GM19043 (cell line): ENCODE measurements around the gene AKR1C3.
"Not testable (repeated sequence)": the region's sequence is repeated elsewhere in the genome, so short reads cannot be mapped to it uniquely, and the experiment has no call there.

Experiments
- ATAC-seq: cut with Tn5 transposase; IDR thresholded peaks from one replicate; pipeline ENCODE4 v1.9.1; 2021; ENCODE audit warnings: low read depth; ENCODE audit not compliant: unreplicated experiment

The AKR1C3 gene

DNA sequence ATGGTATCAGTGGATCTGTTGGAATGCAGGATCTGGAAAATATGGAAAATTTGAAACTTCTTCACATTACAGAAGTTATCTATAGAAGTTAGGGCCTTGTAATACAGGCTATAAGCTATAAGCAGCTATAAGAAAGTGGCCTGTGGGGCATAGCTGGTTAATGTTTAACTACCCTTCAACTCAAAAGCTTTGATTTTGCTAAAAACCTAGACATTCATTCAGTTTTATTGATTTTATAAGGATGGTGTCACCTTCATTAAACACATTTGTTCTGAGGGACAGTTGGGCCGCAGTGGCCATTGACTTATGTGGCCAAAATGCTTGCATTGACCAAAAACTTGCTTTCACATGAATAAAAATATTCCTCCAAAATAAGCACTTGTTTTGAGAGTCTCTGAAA is 13.1 kb upstream of the AKR1C3 start:
- no peak for ATAC-seq

DNA sequence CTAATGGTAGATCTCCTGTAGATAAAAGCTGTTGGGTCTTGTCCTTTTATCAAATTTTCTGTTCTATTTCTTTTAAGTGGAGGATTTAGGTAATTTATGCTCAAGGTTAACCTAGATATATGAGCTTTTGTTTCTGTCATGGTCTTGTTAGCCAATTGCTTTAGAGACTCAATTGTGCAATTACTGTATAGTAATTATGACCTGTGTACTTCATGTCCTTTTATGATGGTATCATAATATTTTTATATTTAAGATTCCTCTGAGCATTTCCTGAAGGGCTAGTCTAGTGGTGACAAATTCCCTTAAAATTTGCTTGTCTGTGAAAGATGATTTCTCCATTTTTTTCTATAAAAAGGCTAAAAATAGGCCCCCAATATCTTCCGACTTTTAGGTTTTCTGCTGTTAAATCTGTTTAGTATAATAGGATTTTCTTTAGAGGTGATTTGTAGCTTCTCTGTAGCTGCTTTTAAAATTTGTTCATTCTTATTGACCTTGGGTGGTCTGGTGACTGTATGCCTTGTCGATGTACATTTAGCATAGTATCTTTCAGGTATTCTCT is 5.4 kb upstream of the AKR1C3 start:
- no peak for ATAC-seq

DNA sequence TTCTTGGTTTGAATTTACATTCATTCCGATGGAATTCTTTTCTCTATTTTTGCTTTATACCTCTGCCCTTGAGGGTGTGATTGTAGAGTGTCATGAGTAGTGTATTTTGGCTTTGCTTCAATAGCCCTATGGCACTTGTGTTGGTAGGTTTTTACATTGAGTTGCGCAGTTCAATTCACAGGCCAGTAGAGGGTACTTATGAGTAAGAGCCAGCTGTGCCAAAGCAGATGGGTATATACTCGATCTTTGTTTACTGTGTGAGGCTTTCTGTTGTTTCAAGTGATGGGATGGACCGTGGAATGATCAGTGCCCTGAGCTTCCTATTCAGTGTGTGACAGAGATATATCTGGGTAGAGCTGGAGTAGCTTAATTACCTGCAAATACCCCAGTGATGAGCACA is 4.3 kb upstream of the AKR1C3 start:
- no peak for ATAC-seq

DNA sequence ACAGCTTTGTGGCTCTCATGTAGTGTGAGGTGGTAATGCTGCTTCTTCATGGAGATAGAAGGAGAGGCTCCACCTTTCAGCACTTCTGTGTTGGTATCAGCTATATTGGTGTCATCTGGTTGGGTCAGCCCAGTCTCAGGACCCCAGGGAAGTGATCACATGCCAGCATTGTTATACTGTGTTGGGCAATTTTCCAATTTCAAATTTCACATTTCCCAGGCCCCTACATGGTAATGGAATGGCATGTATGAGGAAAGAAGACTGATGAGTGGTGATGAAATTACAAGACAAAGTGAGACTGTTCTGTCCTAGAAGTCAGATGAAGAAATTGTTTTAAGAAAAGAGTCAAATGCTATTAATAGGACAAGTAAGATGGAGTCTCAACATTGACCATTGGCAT is 3.7 kb upstream of the AKR1C3 start:
- ATAC-seq: no peak

- no peak for ATAC-seq
Observed at GRCh38 chr10:5091196-5091595, 3.0 kb upstream of the AKR1C3 start.

DNA sequence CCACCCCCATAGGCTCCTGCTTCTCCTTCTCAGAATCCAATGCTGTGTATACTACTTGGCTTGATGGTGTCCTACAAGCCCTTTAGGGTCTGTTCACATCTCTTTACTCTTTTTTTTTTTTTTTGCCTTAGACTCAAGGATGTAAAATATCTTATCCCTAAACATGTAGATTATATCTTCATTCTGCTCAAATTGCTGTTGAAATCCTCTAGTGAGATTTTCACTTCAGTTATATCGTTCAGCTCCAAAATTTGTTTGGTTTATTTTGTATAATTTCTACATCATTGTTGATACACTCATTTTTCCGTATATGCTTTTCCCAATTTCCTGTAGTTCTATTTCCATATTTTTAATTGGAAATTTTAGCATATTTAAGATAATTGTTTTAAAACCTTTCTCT is 1.8 kb upstream of the AKR1C3 start:
- no peak for ATAC-seq

DNA sequence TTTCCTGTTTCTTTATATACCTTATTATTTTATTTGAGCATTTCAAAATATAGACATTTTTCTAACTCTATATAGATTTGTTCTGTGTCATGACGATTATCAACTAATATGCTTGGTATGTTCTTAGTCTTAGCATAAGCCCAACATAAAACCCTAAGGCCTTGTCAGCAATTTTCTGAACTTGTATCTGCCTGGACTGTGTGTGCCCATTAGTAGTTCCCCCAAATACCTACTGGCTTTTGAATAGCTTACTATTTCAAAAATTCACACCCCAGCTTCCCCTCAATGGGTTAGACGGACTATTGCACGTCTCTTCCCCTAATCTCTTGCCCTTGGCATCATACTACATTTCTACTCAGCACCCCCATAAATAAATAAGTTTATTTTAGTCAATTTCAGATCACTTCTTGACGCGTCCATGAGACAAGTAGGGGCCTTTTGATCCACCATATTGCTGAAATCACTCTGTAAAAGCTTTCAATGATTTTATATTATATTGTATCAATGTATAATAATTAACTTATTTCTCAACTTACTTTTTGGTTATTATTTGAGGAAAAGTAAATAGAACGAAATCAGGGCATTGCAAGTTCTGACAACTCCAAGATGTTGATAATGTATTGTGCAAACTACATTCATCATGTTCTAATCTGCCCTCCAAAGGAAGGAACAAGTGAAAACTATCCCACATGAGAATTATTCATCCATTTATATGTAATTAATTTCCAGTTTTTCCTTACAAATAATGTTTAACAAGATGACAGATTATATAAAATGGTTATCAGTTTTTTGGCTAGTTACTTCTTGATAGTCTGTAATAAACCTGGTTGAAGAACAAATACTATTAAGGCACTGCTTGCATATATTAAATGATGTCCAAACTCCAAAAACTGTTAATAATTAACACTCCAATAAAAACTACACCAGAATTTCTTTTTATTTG is 1.1 kb upstream of the AKR1C3 start:
- ATAC-seq: no peak

GRCh38 chr10:5095687-5096086 is 1.5 kb downstream of the AKR1C3 start:
- ATAC-seq: no peak

DNA sequence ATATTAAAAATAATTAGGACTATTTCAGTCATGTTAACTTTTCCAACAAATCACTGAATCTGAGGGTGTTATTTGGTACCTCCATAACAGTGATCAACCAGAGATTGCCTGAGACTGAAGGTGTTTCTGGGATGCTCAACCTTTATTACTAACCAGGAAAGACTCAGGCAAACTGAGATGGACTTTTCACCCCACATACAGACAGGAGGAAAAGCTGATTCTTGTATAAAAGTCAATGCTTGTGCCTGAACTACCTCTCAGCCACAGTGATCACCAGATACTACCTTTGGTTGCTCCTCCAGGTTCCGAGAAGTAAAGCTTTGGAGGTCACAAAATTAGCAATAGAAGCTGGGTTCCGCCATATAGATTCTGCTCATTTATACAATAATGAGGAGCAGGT is 1.9 kb downstream of the AKR1C3 start:
- ATAC-seq: no peak

- ATAC-seq: not testable (repeated sequence)
Observed at GRCh38 chr10:5102479-5102878, 8.3 kb downstream of the AKR1C3 start.

GRCh38 chr10:5103481-5103880 is 9.3 kb downstream of the AKR1C3 start:
- ATAC-seq: no peak

DNA sequence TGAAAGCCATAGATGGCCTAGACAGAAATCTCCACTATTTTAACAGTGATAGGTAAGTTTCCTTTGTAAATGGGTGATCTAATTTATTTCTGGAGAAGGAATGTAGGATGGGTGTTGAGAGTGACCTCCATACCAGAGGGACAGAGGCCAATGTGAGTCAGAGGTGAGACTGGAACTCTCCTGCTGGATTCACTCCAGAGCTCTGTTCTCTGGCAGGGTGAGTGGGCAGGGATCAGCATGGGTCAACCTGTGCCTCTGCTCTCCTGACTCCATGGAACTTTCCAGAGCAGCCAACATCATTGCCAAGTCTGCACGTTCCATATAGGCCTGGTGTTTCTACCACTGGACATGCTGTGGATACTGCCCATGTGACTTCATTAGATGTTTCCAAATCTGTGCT is 11.4 kb downstream of the AKR1C3 start:
- ATAC-seq: no peak

DNA sequence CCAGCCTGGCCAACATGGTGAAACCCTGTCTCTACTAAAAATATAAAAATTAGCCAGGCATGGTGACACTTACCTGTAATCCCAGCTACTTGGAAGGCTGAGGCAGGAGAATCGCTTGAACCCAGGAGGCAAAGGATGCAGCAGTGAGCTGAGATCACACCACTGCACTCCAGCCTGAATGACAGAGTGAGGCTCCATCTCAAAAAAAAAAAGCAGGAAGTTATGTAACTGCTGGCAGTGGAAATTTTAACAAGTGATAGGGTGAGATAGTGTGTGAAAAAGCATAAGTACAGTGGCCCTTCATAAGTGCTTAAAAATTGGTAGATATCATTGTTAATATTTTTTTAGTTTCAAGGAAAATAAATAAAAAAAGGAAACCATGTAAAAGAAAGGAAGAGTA is 12.3 kb downstream of the AKR1C3 start:
- ATAC-seq: no peak

DNA sequence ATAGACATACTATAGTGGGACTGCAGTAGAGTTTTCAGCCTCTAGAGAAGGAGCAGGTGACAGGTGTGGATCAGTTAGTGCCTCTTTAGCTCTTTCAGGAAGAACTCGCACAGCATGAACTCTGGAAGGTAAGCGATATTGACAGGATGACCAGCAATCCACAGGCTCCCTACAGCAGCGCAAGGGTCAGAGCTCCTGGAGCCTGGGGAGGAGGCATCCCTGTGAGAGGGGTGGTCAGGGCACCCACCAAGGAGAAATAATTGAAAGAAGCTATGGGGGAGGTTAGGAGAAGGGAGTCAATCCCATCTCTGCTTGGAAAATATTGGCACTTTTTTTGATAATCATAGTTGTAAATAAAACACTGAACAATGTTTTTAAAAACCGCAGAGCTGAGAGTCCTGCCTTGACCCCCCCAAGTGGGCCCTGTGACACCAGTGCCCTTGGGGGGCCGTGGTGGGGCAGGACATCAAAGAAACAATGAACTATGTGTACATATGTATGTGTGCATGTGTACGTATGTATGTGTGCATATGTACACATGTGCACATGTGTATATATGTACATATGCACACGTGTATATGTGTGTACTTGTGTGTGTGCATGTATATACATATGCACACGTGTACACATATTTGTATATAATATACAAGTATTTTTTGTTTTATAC is 13.8 kb downstream of the AKR1C3 start:
- ATAC-seq: no peak

DNA sequence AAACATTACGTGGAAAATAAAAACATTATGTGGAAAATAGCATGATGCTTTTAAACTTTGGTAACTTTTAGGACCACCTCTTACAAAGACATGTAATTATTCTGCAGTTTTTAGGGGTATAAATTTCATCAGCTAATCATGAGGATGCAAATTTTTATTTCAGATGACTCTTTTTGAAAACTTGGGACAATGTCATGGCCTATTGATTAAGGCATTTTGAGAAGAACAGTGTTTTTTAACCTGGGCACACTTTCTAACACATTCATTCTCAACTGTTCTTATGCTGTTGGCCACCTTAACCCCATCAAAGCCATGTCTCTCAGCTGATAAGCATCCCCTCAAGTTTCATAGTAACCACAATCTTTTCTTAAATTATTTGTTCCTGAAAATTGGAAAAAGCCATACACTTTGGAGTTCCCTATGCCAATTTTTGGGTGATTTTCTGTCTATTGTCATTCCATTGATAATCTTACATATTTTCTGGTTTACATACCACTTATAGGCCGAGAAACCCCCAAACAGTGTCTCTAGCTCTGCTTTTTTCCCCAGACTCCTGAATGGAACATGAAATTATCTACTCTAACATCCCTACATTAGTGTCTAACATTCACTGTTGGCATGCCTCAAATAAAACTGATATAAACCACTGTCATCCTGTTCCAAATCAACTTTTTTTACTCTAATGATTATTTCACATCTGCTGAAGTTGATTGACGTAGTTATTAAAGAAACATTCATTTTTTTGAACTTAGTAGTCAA is 14.6 kb downstream of the AKR1C3 start:
- no peak for ATAC-seq

- ATAC-seq: not testable (repeated sequence)
Observed at GRCh38 chr10:5109861-5110260, 15.6 kb downstream of the AKR1C3 start.

- ATAC-seq: no peak
Observed at GRCh38 chr10:5116621-5117020, 22.4 kb downstream of the AKR1C3 start.

- ATAC-seq: no peak
Observed at GRCh38 chr10:5117026-5117425, 22.8 kb downstream of the AKR1C3 start.

- ATAC-seq: not testable (repeated sequence)
Observed at GRCh38 chr10:5119997-5120396, 25.8 kb downstream of the AKR1C3 start.

DNA sequence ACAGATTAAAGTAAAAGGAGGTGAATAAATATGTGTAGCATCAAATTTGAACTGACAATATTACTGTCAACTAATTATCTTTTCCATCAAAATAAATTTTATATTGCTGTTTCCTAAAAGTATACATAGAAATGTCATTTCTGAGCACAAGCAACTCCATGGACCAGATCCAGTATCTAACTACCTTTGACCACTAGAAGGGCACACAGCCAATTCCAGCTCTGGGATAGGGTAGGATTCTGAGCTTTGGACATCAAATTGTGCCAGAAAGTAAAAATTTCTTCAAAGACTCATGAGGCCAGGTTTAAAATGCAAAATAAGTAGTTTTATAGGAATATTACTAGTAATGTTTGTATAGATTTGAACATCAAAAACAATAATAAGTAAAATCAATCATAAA is 29.7 kb downstream of the AKR1C3 start:
- no peak for ATAC-seq
